ENCODE measurements around the gene BMP2K. TPM values are rescaled to one million over a fixed set of nuclear protein-coding genes. Genes with fewer than 3 reads are reported as not detected.

The BMP2K gene
- total RNA-seq (2021; fragmentation: NEBNext Ultra II Directional; extraction: Animal tissue kit (Norgen Biotek cat#: 25700)) = 10 to 100 TPM; 32.3 to 53.5 (median 43.0) TPM
- long read RNA-seq, partial matches to known transcripts = 1 of 10 reads
- long read RNA-seq, other reads (novel, unspliced or antisense) = 9 of 10 reads

- DNase-seq = peak; percentile 46
- Mint-ChIP-seq H3K4me1 (ENCODE audit: low read depth) (peaks cover 10% of the 10 kb centered on the region), H3K27me3 (ENCODE audit: insufficient read depth) (no peaks in the 10 kb centered on the region), H3K27ac (peak within 1 kb of the TSS; percentile 99), H3K9me3 (no peaks in the 10 kb centered on the region), H3K4me3 (peak within 1 kb of the TSS; percentile 95), H3K36me3 (ENCODE audit: low read depth) (no peaks in the 10 kb centered on the region)
- TF ChIP-seq, protein P1, sequence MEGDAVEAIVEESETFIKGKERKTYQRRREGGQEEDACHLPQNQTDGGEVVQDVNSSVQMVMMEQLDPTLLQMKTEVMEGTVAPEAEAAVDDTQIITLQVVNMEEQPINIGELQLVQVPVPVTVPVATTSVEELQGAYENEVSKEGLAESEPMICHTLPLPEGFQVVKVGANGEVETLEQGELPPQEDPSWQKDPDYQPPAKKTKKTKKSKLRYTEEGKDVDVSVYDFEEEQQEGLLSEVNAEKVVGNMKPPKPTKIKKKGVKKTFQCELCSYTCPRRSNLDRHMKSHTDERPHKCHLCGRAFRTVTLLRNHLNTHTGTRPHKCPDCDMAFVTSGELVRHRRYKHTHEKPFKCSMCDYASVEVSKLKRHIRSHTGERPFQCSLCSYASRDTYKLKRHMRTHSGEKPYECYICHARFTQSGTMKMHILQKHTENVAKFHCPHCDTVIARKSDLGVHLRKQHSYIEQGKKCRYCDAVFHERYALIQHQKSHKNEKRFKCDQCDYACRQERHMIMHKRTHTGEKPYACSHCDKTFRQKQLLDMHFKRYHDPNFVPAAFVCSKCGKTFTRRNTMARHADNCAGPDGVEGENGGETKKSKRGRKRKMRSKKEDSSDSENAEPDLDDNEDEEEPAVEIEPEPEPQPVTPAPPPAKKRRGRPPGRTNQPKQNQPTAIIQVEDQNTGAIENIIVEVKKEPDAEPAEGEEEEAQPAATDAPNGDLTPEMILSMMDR (IDR thresholded peaks at IDR 0.05) = no peak; the same call in 1 of the 2 replicates
Measured at GRCh38 chr4:78776079-78776728, at the start of gene BMP2K. BMP2K (plus strand) TSS chr4:78776350; CDS start chr4:78776544, 194 bp downstream.

DNA sequence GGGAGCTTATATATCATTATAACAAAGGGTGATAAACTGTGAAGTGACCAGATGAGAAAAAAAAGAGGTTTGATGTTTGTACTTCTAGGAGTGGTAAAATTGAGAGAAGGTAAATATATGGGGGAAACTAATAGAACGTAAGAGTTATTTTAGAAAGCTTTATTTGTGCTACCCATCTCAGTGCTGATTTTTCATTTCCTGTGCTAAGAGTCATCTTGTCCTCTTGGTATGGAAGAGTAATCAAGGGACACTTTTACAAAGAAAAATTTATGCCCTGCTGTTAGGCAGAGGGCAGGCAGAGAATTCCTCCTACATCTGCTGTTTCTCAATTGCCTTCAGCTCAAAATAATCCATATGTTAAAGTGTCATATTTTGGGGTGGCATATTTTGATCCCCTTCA is 49.6 kb upstream of the BMP2K start:
- Mint-ChIP-seq H3K4me1 (ENCODE audit: low read depth) (no peaks in the 10 kb centered on the region), H3K36me3 (ENCODE audit: low read depth) (no peaks in the 10 kb centered on the region), H3K27me3 (ENCODE audit: insufficient read depth) (peaks cover 3% of the 10 kb centered on the region), H3K9me3 (no peaks in the 10 kb centered on the region), H3K27ac (no peak overlapping the region), H3K4me3 (no peak overlapping the region)
- TF ChIP-seq, protein P1 (IDR thresholded peaks at IDR 0.05) = no peak
- no peak for DNase-seq

GRCh38 chr4:78732332-78733104 is 43.6 kb upstream of the BMP2K start:
- TF ChIP-seq, protein P1 (IDR thresholded peaks at IDR 0.05) = no peak
- Mint-ChIP-seq H3K9me3 (no peaks in the 10 kb centered on the region), H3K36me3 (ENCODE audit: low read depth) (no peaks in the 10 kb centered on the region), H3K27me3 (ENCODE audit: insufficient read depth) (peaks cover 3% of the 10 kb centered on the region), H3K4me3 (no peak overlapping the region), H3K27ac (no peak overlapping the region), H3K4me1 (ENCODE audit: low read depth) (peaks cover 7% of the 10 kb centered on the region)
- no peak for DNase-seq

- no peaks in the 10 kb centered on the region for H3K36me3 Mint-ChIP-seq (ENCODE audit: low read depth)
- no peaks in the 10 kb centered on the region for H3K9me3 Mint-ChIP-seq
- H3K4me3 Mint-ChIP-seq = no peak overlapping the region
- H3K4me1 Mint-ChIP-seq (ENCODE audit: low read depth) = peaks cover 7% of the 10 kb centered on the region
- no peak overlapping the region for H3K27ac Mint-ChIP-seq
- DNase-seq = no peak
- TF ChIP-seq, protein P1 (IDR thresholded peaks at IDR 0.05) = no peak
- H3K27me3 Mint-ChIP-seq (ENCODE audit: insufficient read depth) = peaks cover 2% of the 10 kb centered on the region
Measured at GRCh38 chr4:78734441-78735162, 41.5 kb upstream of the BMP2K start.

- TF ChIP-seq, protein P1 (IDR thresholded peaks at IDR 0.05) = no peak
- Mint-ChIP-seq H3K27ac (no peak overlapping the region), H3K9me3 (no peaks in the 10 kb centered on the region), H3K27me3 (ENCODE audit: insufficient read depth) (no peaks in the 10 kb centered on the region), H3K4me1 (ENCODE audit: low read depth) (peaks cover 7% of the 10 kb centered on the region), H3K36me3 (ENCODE audit: low read depth) (no peaks in the 10 kb centered on the region), H3K4me3 (no peak overlapping the region)
- DNase-seq = no peak
Measured at GRCh38 chr4:78735697-78736096, 40.5 kb upstream of the BMP2K start.

All from HFFc6 (cell line).